H1 (cell line): ENCODE data around the gene BABAM1. TPM values are rescaled to one million over a fixed set of nuclear protein-coding genes. Genes with fewer than 3 reads are reported as not detected.

Source experiments
- CTCF ChIA-PET: fragments of 300-600 bp; sonication (Branson Sonifier 250); formaldehyde crosslinking; loops from one replicate; lab custom pipeline; 2021; ENCODE audit not compliant: partially characterized antibody; lab: Charles Lee
- POLR2A ChIA-PET: fragments of 300-600 bp; sonication (Branson Sonifier 250); formaldehyde crosslinking; loops from one replicate; lab custom pipeline; 2021; ENCODE audit warnings: inconsistent platforms; ENCODE audit not compliant: partially characterized antibody; lab: Charles Lee
- DNase-seq, 2 experiments: peaks; one replicate each; pipeline versions ENCODE4 v3.0.0 to v3.0.0-alpha.2; 2010 to 2022; ENCODE audit warnings: low spot score in 2 of 2, low read depth in 1 of 2, mixed read lengths in 1 of 2
- FAIRE-seq: peaks from 2 replicates; lab custom pipeline; 2011; peaks lifted over from hg19 to GRCh38; lab: Jason Lieb, UNC
- H2AFZ ChIP-seq: 2 replicates; pipeline ENCODE4 v1.8.1; 2012; ENCODE audit warnings: low read length, inconsistent platforms
- H2AK5ac ChIP-seq: 2 replicates; pipeline ENCODE4 v1.6.1; 2013; ENCODE audit warnings: low read depth, low read length
- H2BK120ac ChIP-seq: replicated peaks from 2 replicates; pipeline ENCODE3; 2013; ENCODE audit warnings: low read depth, low read length, inconsistent platforms
- H2BK12ac ChIP-seq: 2 replicates; pipeline ENCODE4 v1.6.1; 2013; ENCODE audit warnings: low read depth, low read length
- H2BK15ac ChIP-seq: 2 replicates; pipeline ENCODE4 v1.6.1; 2013; ENCODE audit warnings: low read length
- H2BK20ac ChIP-seq: 2 replicates; pipeline ENCODE4 v1.6.1; 2013; ENCODE audit warnings: low read length
- H2BK5ac ChIP-seq: 2 replicates; pipeline ENCODE4 v1.6.1; 2013; ENCODE audit warnings: low read depth, low read length
- H3K14ac ChIP-seq: 2 replicates; pipeline ENCODE4 v1.6.1; 2013; ENCODE audit warnings: inconsistent platforms; ENCODE audit not compliant: insufficient read length
- H3K18ac ChIP-seq: 2 replicates; pipeline ENCODE4 v1.6.1; 2013; ENCODE audit warnings: low read length; ENCODE audit errors: extremely low read depth
- H3K23ac ChIP-seq: 2 replicates; pipeline ENCODE4 v1.6.1; 2013; ENCODE audit warnings: inconsistent platforms; ENCODE audit not compliant: insufficient read length
- H3K23me2 ChIP-seq: 2 replicates; pipeline ENCODE4 v1.6.1; 2013; ENCODE audit warnings: low read depth, low read length
- H3K27ac ChIP-seq: 2 replicates; pipeline ENCODE4 v1.6.1; 2011; ENCODE audit warnings: low read depth, low read length, inconsistent platforms
- H3K27me3 ChIP-seq, 4 experiments: replicated peaks in 1 of 4; 1 replicate in 1 of 4; 2 replicates in 3 of 4; pipeline versions ENCODE4 v1.6.1 to v1.8.1; 2011 to 2013; ENCODE audit warnings: low read length in 3 of 4, mild to moderate bottlenecking in 3 of 4, inconsistent platforms in 2 of 4, mixed read lengths in 2 of 4, moderate library complexity in 1 of 4; ENCODE audit not compliant: control insufficient read depth in 3 of 4, insufficient read depth in 3 of 4; ENCODE audit errors: extremely low read depth in 1 of 4
- H3K36me3 ChIP-seq, 4 experiments: 2 replicates each; pipeline versions ENCODE4 v1.6.1 to v1.8.1; 2011 to 2013; ENCODE audit warnings: mild to moderate bottlenecking in 4 of 4, low read length in 3 of 4, moderate library complexity in 2 of 4, control low read depth in 1 of 4, inconsistent platforms in 1 of 4; ENCODE audit not compliant: insufficient read depth in 4 of 4, control insufficient read depth in 2 of 4
- H3K4ac ChIP-seq: replicated peaks from 2 replicates; pipeline ENCODE3; 2013; ENCODE audit warnings: low read length, low read depth, mixed read lengths, inconsistent platforms; ENCODE audit not compliant: insufficient read length
- H3K4me1 ChIP-seq, 4 experiments: replicated peaks in 1 of 4; 1 replicate in 1 of 4; 2 replicates in 3 of 4; pipeline versions ENCODE4 v1.6.1 to v1.8.1; 2011 to 2013; ENCODE audit warnings: low read length in 3 of 4, inconsistent platforms in 2 of 4, mixed read lengths in 1 of 4; ENCODE audit not compliant: insufficient read depth in 4 of 4, control insufficient read depth in 3 of 4
- H3K4me2 ChIP-seq, 2 experiments: 2 replicates each; pipeline versions ENCODE4 v1.6.1 to v1.8.1; 2011 to 2013; ENCODE audit warnings: low read depth in 2 of 2, low read length in 2 of 2, control low read depth in 1 of 2, inconsistent platforms in 1 of 2, mild to moderate bottlenecking in 1 of 2; ENCODE audit not compliant: insufficient read depth in 1 of 2
- H3K4me3 ChIP-seq, 4 experiments: fragments of 200-600, 300-600 bp in 1 of 4; sonication (generic), shearing (Covaris generic), sonication (Bioruptor Twin) in 1 of 4; 2 replicates each; pipeline versions ENCODE4 v1.5.1 to v1.8.1; 2011 to 2016; ENCODE audit warnings: low read length in 4 of 4, low read depth in 3 of 4, control low read depth in 2 of 4, inconsistent platforms in 2 of 4, mild to moderate bottlenecking in 2 of 4, mixed read lengths in 1 of 4, moderate library complexity in 1 of 4; ENCODE audit not compliant: insufficient read depth in 2 of 4; ENCODE audit errors: extremely low read depth in 1 of 4
- H3K56ac ChIP-seq: replicated peaks from 2 replicates; pipeline ENCODE3; 2013; ENCODE audit warnings: low read depth, mild to moderate bottlenecking, mixed read lengths, low read length, inconsistent platforms; ENCODE audit not compliant: insufficient read length
- H3K79me1 ChIP-seq: 2 replicates; pipeline ENCODE4 v1.6.1; 2013; ENCODE audit warnings: low read depth, low read length, control low read depth
- H3K79me2 ChIP-seq, 2 experiments: 2 replicates each; pipeline versions ENCODE4 v1.6.1 to v1.8.1; 2012 to 2013; ENCODE audit warnings: low read length in 2 of 2, mild to moderate bottlenecking in 2 of 2, inconsistent platforms in 1 of 2; ENCODE audit not compliant: insufficient read depth in 2 of 2, control insufficient read depth in 1 of 2
- H3K9ac ChIP-seq, 4 experiments: replicated peaks in 1 of 4; 1 replicate in 1 of 4; 2 replicates in 3 of 4; pipeline versions ENCODE4 v1.6.1 to v1.8.1; 2011 to 2013; ENCODE audit warnings: low read depth in 3 of 4, low read length in 3 of 4, control low read depth in 2 of 4, mild to moderate bottlenecking in 2 of 4, moderate library complexity in 2 of 4, inconsistent platforms in 1 of 4; ENCODE audit errors: extremely low read depth in 1 of 4
- H3K9me3 ChIP-seq, 2 experiments: 2 replicates each; pipeline versions ENCODE4 v1.6.1 to v1.8.1; 2012 to 2013; ENCODE audit warnings: mild to moderate bottlenecking in 2 of 2, moderate library complexity in 2 of 2, control low read depth in 1 of 2, inconsistent platforms in 1 of 2, low read depth in 1 of 2, low read length in 1 of 2, mixed read lengths in 1 of 2; ENCODE audit not compliant: insufficient read depth in 2 of 2
- H4K20me1 ChIP-seq, 2 experiments: replicated peaks in 1 of 2; 2 replicates each; pipeline versions ENCODE3 to v1.8.1; 2011 to 2013; ENCODE audit warnings: inconsistent platforms in 2 of 2, low read length in 2 of 2, mild to moderate bottlenecking in 1 of 2; ENCODE audit not compliant: insufficient read depth in 2 of 2, control insufficient read depth in 1 of 2
- H4K5ac ChIP-seq: 2 replicates; pipeline ENCODE4 v1.6.1; 2013; ENCODE audit warnings: low read length, low read depth, mixed read lengths, inconsistent platforms; ENCODE audit not compliant: insufficient read length
- H4K8ac ChIP-seq: 2 replicates; pipeline ENCODE4 v1.8.0; 2013; ENCODE audit warnings: mild to moderate bottlenecking, moderate library complexity, low read length, inconsistent platforms; ENCODE audit not compliant: insufficient read depth; ENCODE audit errors: extremely low read depth
- H4K91ac ChIP-seq: replicated peaks from 2 replicates; pipeline ENCODE3; 2013; ENCODE audit warnings: low read length, mixed read lengths, inconsistent platforms; ENCODE audit not compliant: insufficient read length
- CHD1 ChIP-seq: IDR thresholded peaks from 2 replicates; pipeline ENCODE4 v1.6.1; 2012; ENCODE audit warnings: low read depth, low read length, improper control_type of control experiment
- KDM4A ChIP-seq: IDR thresholded peaks from one replicate; pipeline ENCODE4 v1.7.1; 2012; ENCODE audit warnings: low read depth, mild to moderate bottlenecking, moderate library complexity, low read length, inconsistent platforms; ENCODE audit not compliant: severe bottlenecking
- WGBS, 2 experiments: shearing (Covaris generic) in 1 of 2; methylation state at CpG; one replicate each; pipeline versions ENCODE4 v1.1.6 to v1.1.7; 2013 to 2015; ENCODE audit warnings: low lambda C conversion rate in 2 of 2, mixed read lengths in 2 of 2, inconsistent platforms in 1 of 2, low coverage in 1 of 2, missing lambda C conversion rate in 1 of 2; ENCODE audit not compliant: insufficient replicate concordance in 2 of 2, insufficient coverage in 1 of 2, insufficient read length in 1 of 2; ENCODE audit errors: extremely low coverage in 1 of 2, missing lambda C conversion rate in 1 of 2; 5-methylcytosine and 5-hydroxymethylcytosine counted together
- polyA plus RNA-seq, 7 experiments: library from polyadenylated mRNA; depleted of rRNA in 3 of 7; stranded (reverse) in 5 of 7; unstranded in 2 of 7; fragments of >200 nt in 5 of 7; fragments of 200-250 nt in 2 of 7; gene quantifications; 1 replicate in 5 of 7; 2 replicates in 1 of 7; 4 replicates in 1 of 7; pipeline versions ENCODE4 v1.2.1 to v1.2.3, GENCODE V29; 2011 to 2013; ENCODE audit warnings: missing spikeins in 2 of 7, mixed read lengths in 2 of 7
- total RNA-seq: library from RNA; stranded (reverse); fragmentation: NEBNext Ultra II Directional; extraction: Animal tissue kit (Norgen Biotek cat#: 25700); gene quantifications from 2 replicates; pipeline ENCODE4 v1.2.1, GENCODE V29; 2021

Gene BABAM1
- total and polyA plus RNA-seq, 2 of the 8 experiments (the other 6 are each of a cell fraction or from before 2014, with no cell fraction given), result 127 to 133 TPM

DNA sequence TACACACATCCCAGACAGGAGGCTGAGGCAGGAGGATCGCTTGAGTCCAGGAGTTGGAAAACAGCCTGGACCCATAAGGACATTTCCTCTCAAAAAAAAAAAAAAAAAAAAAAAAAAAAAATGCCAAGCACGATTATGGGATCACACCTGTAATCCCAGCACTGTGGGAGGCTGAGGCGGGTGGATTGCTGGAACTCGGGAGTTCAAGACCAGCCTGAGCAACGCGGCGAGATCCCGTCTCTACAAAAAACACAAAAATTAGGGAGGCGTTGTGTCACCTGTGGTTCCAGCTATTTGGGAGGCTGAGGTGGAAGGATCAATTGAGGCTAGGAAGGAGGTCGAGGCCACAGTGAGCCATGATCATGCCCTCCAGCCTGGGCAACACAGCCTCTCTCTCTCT, 42.2 kb upstream of the BABAM1 start:
- Histone ChIP-seq H2BK120ac (no peak overlapping the region), H3K79me2 (no peaks in the 10 kb centered on the region), H2BK12ac (no peak overlapping the region), H2AFZ (no peak overlapping the region), H3K4me3 (no peak overlapping the region), H3K56ac (no peak overlapping the region), H3K79me1 (no peaks in the 10 kb centered on the region; the same call in 1 of the 2 replicates), H3K27ac (no peak overlapping the region), H3K4me2 (no peak overlapping the region), H2BK5ac (no peak overlapping the region), H3K36me3 (peaks cover 0 to 6% (median 0%) of the 10 kb centered on the region in 4 experiments; a peak in 2 of 8 replicates), H2BK15ac (no peak overlapping the region), H2BK20ac (no peak overlapping the region), H3K14ac (no peak overlapping the region), H4K5ac (no peak overlapping the region), H3K9me3 (no peaks in the 10 kb centered on the region), H4K91ac (no peak overlapping the region), H4K20me1 (peaks cover 0 to 1% of the 10 kb centered on the region in 2 experiments), H3K27me3 (no peaks in the 10 kb centered on the region), H3K9ac (no peak overlapping the region), H3K4me1 (peaks cover 0 to 4% (median 3%) of the 10 kb centered on the region in 4 experiments; a peak in 6 of 7 replicates), H2AK5ac (no peak overlapping the region), H3K4ac (no peak overlapping the region), H4K8ac (no peak overlapping the region), H3K23me2 (no peaks in the 10 kb centered on the region), H3K18ac (no peak overlapping the region), H3K23ac (no peak overlapping the region)
- DNase-seq (no peak), FAIRE-seq (no peak)
- ChIA-PET POLR2A (interaction anchor here (0.6 to 12.3 kb wide), 8 partner anchors 9 to 100 kb away, joined by 3 to 118 read pairs (median 6); partner anchors contain the start of genes NR2F6 and USE1), CTCF (interaction anchor here (1.1 to 3.8 kb wide), 4 partner anchors 11 to 58 kb away, joined by 3 to 23 read pairs (median 6); partner anchors contain the start of gene ANKLE1)
- WGBS, 2 experiments, result 81% methylated on average over 9 of the region's 10 CpGs; no CpG with 5 or more reads in 1 of the 2 experiments
- TF ChIP-seq KDM4A (no peak), CHD1 (no peak)
